IMR-90 (cell line): ENCODE results near the gene DCAF15. TPM values are rescaled to one million over a fixed set of nuclear protein-coding genes. Genes with fewer than 3 reads are reported as not detected.

ENCODE experiments used
- ATAC-seq: fragments of 200-7000 bp; cut with Tn5 transposase; 2 replicates; pipeline ENCODE4 v1.9.1; 2020; ENCODE audit warnings: low read depth, mild to moderate bottlenecking, moderate library complexity
- BruUV-seq: library from RNA; stranded (reverse); fragments of 400-500 nt; replicated peaks from 2 replicates; lab custom pipeline; 2021; lab: Mats Ljungman, UMichigan
- CTCF ChIA-PET: fragments of 300-600 bp; formaldehyde crosslinking; extraction: SDS; loops from one replicate; lab custom pipeline; 2021; ENCODE audit warnings: antibody characterized with exemption; lab: Yijun Ruan, JAX
- POLR2A ChIA-PET: fragments of 300-600 bp; sonication (Branson Sonifier 250); formaldehyde crosslinking; loops from one replicate; lab custom pipeline; 2022; ENCODE audit warnings: antibody characterized with exemption; ENCODE audit not compliant: unreplicated experiment; lab: Charles Lee
- DNase-seq: peaks from one replicate; pipeline ENCODE4 v3.0.0; 2013
- H2AFZ ChIP-seq: replicated peaks from 2 replicates; pipeline ENCODE3; 2013; ENCODE audit warnings: low read length, mild to moderate bottlenecking; ENCODE audit not compliant: poor library complexity
- H2AK5ac ChIP-seq: 2 replicates; pipeline ENCODE4 v1.6.1; 2013; ENCODE audit warnings: low read depth, low read length, inconsistent platforms
- H2AK9ac ChIP-seq: replicated peaks from 2 replicates; pipeline ENCODE3; 2013; ENCODE audit warnings: mild to moderate bottlenecking, low read depth, low read length, moderate library complexity; ENCODE audit not compliant: poor library complexity
- H2BK120ac ChIP-seq: 2 replicates; pipeline ENCODE4 v1.6.1; 2013; ENCODE audit warnings: low read depth, low read length, inconsistent platforms
- H2BK15ac ChIP-seq: 3 replicates; pipeline ENCODE4 v1.6.1; 2013; ENCODE audit warnings: low read depth, low read length, inconsistent platforms
- H2BK20ac ChIP-seq: 2 replicates; pipeline ENCODE4 v1.6.1; 2013; ENCODE audit warnings: low read depth, mild to moderate bottlenecking, inconsistent platforms, low read length, moderate library complexity
- H2BK5ac ChIP-seq: 2 replicates; pipeline ENCODE4 v1.6.1; 2013; ENCODE audit warnings: mild to moderate bottlenecking, low read depth, low read length, inconsistent platforms; ENCODE audit not compliant: poor library complexity, severe bottlenecking
- H3K14ac ChIP-seq: replicated peaks from 2 replicates; pipeline ENCODE4 v1.6.1; 2013; ENCODE audit warnings: low read depth, low read length, inconsistent platforms
- H3K18ac ChIP-seq: 2 replicates; pipeline ENCODE4 v1.6.1; 2013; ENCODE audit warnings: low read depth, low read length, control low read depth
- H3K23ac ChIP-seq: 2 replicates; pipeline ENCODE4 v1.6.1; 2013; ENCODE audit warnings: low read depth, low read length, inconsistent platforms
- H3K27ac ChIP-seq: 2 replicates; pipeline ENCODE4 v1.5.1; 2013; ENCODE audit warnings: mild to moderate bottlenecking, control low read depth, low read length; ENCODE audit not compliant: insufficient read depth
- H3K27me3 ChIP-seq: 2 replicates; pipeline ENCODE4 v1.6.1; 2013; ENCODE audit warnings: low read length; ENCODE audit not compliant: control insufficient read depth, insufficient read depth
- H3K36me3 ChIP-seq: 2 replicates; pipeline ENCODE4 v1.6.1; 2013; ENCODE audit warnings: low read length, mixed read lengths; ENCODE audit not compliant: control insufficient read depth, insufficient read depth
- H3K4ac ChIP-seq: 2 replicates; pipeline ENCODE4 v1.6.1; 2013; ENCODE audit warnings: low read depth, low read length, inconsistent platforms
- H3K4me1 ChIP-seq: 2 replicates; pipeline ENCODE4 v1.6.1; 2013; ENCODE audit warnings: low read length, mixed read lengths; ENCODE audit not compliant: control insufficient read depth, insufficient read depth
- H3K4me2 ChIP-seq: 2 replicates; pipeline ENCODE4 v1.6.1; 2013; ENCODE audit warnings: low read depth, mild to moderate bottlenecking, control low read depth, low read length, moderate library complexity
- H3K4me3 ChIP-seq: 2 replicates; pipeline ENCODE4 v1.5.1; 2013; ENCODE audit warnings: low read depth, mild to moderate bottlenecking, control low read depth, low read length, moderate library complexity; ENCODE audit not compliant: insufficient read depth
- H3K56ac ChIP-seq: 2 replicates; pipeline ENCODE4 v1.6.1; 2013; ENCODE audit warnings: low read length, inconsistent platforms; ENCODE audit not compliant: insufficient read depth; ENCODE audit errors: extremely low read depth
- H3K79me1 ChIP-seq, 2 experiments: 2 replicates each; pipeline ENCODE4 v1.6.1; 2013; ENCODE audit warnings: low read length in 2 of 2, inconsistent platforms in 1 of 2, low read depth in 1 of 2
- H3K9ac ChIP-seq: 2 replicates; pipeline ENCODE4 v1.6.1; 2013; ENCODE audit warnings: low read depth, low read length, control low read depth
- H3K9me1 ChIP-seq: 2 replicates; pipeline ENCODE4 v1.6.1; 2013; ENCODE audit warnings: low read length, inconsistent platforms; ENCODE audit not compliant: insufficient read depth
- H3K9me3 ChIP-seq: 2 replicates; pipeline ENCODE4 v1.6.1; 2013; ENCODE audit warnings: low read length; ENCODE audit not compliant: control insufficient read depth, insufficient read depth
- H4K20me1 ChIP-seq: 2 replicates; pipeline ENCODE4 v1.6.1; 2013; ENCODE audit warnings: low read length, inconsistent platforms; ENCODE audit not compliant: insufficient read depth
- H4K5ac ChIP-seq: 2 replicates; pipeline ENCODE4 v1.6.1; 2013; ENCODE audit warnings: mild to moderate bottlenecking, low read depth, low read length, control low read depth
- H4K8ac ChIP-seq, 2 experiments: 2 replicates each; pipeline ENCODE4 v1.6.1; 2013; ENCODE audit warnings: low read depth in 2 of 2, low read length in 2 of 2, control low read depth in 1 of 2, inconsistent platforms in 1 of 2
- H4K91ac ChIP-seq: 2 replicates; pipeline ENCODE4 v1.6.1; 2013; ENCODE audit warnings: low read depth, low read length, inconsistent platforms; ENCODE audit not compliant: insufficient read depth
- CHD1 ChIP-seq: IDR thresholded peaks from 2 replicates; pipeline ENCODE4 v1.6.1; 2012; ENCODE audit warnings: low read depth, low read length, improper control_type of control experiment
- RCOR1 ChIP-seq: IDR thresholded peaks from 2 replicates; pipeline ENCODE4 v1.6.1; 2012; ENCODE audit warnings: mild to moderate bottlenecking, low read length, improper control_type of control experiment; ENCODE audit not compliant: insufficient replicate concordance
- WGBS, 2 experiments: methylation state at CpG; one replicate each; pipeline versions ENCODE4 v1.1.5 to v1.1.7; 2013; ENCODE audit warnings: missing lambda C conversion rate in 2 of 2; ENCODE audit not compliant: insufficient read length in 1 of 2; ENCODE audit errors: extremely low coverage in 2 of 2; 5-methylcytosine and 5-hydroxymethylcytosine counted together
- dilution Hi-C: fragments of 300-500 bp; cut with HindIII; formaldehyde crosslinking; loops from one replicate; pipeline ENCODE4 v1.14.3; 2018; ENCODE audit warnings: low sequenced_read_pairs; ENCODE audit not compliant: unreplicated experiment
- in situ Hi-C: fragments of 300-500 bp; cut with MboI; formaldehyde crosslinking; loops from 3 replicates; pipeline ENCODE4 v1.14.3; 2019; ENCODE audit warnings: low sequenced_read_pairs, inconsistent platforms, mixed read lengths
- intact Hi-C: fragments of 100-400 bp; cut with micrococcal nuclease; formaldehyde crosslinking; loops from 2 replicates; pipeline ENCODE4 v1.10.0; 2022
- polyA plus RNA-seq, 3 experiments: library from polyadenylated mRNA; depleted of rRNA; stranded (reverse); fragments of >200 nt; gene quantifications; 2 replicates each; pipeline ENCODE4 v1.2.3, GENCODE V29; 2012; ENCODE audit warnings: low replicate concordance in 1 of 3
- total RNA-seq: library from RNA; depleted of rRNA; stranded (reverse); fragments of >200 nt; gene quantifications from 2 replicates; pipeline ENCODE4 v1.2.3, GENCODE V29; 2012
- TF ChIP-seq, protein P1 (sequence below): fragments of 150-350 bp; IDR thresholded peaks from 2 replicates; pipeline ENCODE4 v1.6.1; 2017; ENCODE audit warnings: mild to moderate bottlenecking, antibody characterized with exemption, low read length, low read depth

The DCAF15 gene
- total and polyA plus RNA-seq, 2 of the 4 experiments (the other 2 are of a cell fraction): 6.8 to 31.0 TPM

DNA sequence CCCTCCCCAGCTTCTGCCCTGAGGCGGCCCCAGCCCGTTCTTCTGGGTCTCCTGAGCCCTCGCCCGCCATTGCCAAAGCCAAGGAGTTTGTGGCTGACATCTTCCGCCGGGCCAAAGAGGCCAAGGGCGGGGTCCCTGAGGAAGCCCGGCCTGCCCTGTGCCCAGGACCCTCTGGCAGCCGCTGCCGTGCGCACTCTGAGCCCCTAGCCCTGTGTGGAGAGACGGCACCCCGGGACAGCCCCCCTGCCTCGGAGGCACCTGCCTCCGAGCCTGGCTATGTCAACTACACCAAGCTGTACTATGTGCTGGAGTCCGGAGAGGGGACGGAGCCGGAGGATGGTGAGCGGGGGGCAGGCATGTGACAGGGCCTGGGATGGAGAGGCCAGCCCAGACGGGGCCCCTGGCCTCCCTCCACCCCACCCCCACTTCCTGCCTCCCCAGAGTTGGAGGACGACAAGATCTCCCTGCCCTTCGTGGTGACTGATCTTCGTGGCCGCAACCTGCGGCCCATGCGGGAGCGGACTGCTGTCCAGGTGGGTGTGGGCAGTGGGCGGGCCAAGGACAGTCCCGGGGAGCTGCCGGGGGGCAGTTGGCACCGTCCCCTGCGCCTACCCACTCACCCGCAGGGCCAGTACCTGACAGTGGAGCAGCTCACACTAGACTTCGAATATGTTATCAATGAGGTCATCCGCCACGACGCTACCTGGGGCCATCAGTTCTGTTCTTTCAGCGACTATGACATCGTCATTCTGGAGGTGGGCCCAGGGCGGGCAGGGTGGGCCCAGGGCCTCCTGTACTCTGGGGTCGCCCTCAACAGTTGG is 7.0 kb downstream of the DCAF15 start:
- no peak overlapping the region for H3K9ac ChIP-seq
- H3K9me3 ChIP-seq: no peaks in the 10 kb centered on the region
- no peaks in the 10 kb centered on the region for H3K9me1 ChIP-seq
- no peak overlapping the region for H2BK15ac ChIP-seq
- H3K27ac ChIP-seq: no peak overlapping the region
- H4K8ac ChIP-seq: no peak overlapping the region
- in situ Hi-C loops (no loop called here), intact Hi-C loops (no loop called here), dilution Hi-C loops (no loop called here)
- no peak overlapping the region for H2AFZ ChIP-seq
- ATAC-seq (no peak), DNase-seq (no peak)
- CTCF ChIA-PET: no interaction called here
- H4K91ac ChIP-seq: no peak overlapping the region
- POLR2A ChIA-PET: interaction anchor here (0.6 kb wide), 1 partner anchor 36 kb away, joined by 3 read pairs; no protein-coding TSS in a partner anchor
- H4K20me1 ChIP-seq: peaks cover 2% of the 10 kb centered on the region
- H3K4ac ChIP-seq: no peak overlapping the region
- H3K56ac ChIP-seq: no peak overlapping the region
- no peak overlapping the region for H2AK9ac ChIP-seq
- no TSS peak for BruUV-seq
- peaks cover 6% of the 10 kb centered on the region for H3K4me1 ChIP-seq
- H2BK5ac ChIP-seq: no peak overlapping the region
- no peak overlapping the region for H2BK20ac ChIP-seq
- no peak overlapping the region for H3K4me3 ChIP-seq
- no peak overlapping the region for H2BK120ac ChIP-seq
- H3K36me3 ChIP-seq: peaks cover 51% of the 10 kb centered on the region
- H3K79me1 ChIP-seq: peaks cover 3 to 20% of the 10 kb centered on the region in 2 experiments; a peak in 3 of 4 replicates
- no peak overlapping the region for H3K18ac ChIP-seq
- 91% methylated on average over 24 of the region's 41 CpGs; no CpG with 5 or more reads in 1 of the 2 experiments for WGBS, 2 experiments
- H3K14ac ChIP-seq: no peak overlapping the region
- TF ChIP-seq CHD1 (no peak), RCOR1 (no peak)
- TF ChIP-seq, protein P1, sequence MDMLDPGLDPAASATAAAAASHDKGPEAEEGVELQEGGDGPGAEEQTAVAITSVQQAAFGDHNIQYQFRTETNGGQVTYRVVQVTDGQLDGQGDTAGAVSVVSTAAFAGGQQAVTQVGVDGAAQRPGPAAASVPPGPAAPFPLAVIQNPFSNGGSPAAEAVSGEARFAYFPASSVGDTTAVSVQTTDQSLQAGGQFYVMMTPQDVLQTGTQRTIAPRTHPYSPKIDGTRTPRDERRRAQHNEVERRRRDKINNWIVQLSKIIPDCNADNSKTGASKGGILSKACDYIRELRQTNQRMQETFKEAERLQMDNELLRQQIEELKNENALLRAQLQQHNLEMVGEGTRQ: no peak
- H2AK5ac ChIP-seq: no peak overlapping the region
- no peak overlapping the region for H3K4me2 ChIP-seq
- H3K27me3 ChIP-seq: no peaks in the 10 kb centered on the region
- H4K5ac ChIP-seq: no peak overlapping the region
- no peak overlapping the region for H3K23ac ChIP-seq
